ENCODE results near the gene HRH4. TPM values are rescaled to one million over a fixed set of nuclear protein-coding genes. Genes with fewer than 3 reads are reported as not detected.

The HRH4 gene
- total RNA-seq, 1 donor from 2014 or later, result not detected

DNA sequence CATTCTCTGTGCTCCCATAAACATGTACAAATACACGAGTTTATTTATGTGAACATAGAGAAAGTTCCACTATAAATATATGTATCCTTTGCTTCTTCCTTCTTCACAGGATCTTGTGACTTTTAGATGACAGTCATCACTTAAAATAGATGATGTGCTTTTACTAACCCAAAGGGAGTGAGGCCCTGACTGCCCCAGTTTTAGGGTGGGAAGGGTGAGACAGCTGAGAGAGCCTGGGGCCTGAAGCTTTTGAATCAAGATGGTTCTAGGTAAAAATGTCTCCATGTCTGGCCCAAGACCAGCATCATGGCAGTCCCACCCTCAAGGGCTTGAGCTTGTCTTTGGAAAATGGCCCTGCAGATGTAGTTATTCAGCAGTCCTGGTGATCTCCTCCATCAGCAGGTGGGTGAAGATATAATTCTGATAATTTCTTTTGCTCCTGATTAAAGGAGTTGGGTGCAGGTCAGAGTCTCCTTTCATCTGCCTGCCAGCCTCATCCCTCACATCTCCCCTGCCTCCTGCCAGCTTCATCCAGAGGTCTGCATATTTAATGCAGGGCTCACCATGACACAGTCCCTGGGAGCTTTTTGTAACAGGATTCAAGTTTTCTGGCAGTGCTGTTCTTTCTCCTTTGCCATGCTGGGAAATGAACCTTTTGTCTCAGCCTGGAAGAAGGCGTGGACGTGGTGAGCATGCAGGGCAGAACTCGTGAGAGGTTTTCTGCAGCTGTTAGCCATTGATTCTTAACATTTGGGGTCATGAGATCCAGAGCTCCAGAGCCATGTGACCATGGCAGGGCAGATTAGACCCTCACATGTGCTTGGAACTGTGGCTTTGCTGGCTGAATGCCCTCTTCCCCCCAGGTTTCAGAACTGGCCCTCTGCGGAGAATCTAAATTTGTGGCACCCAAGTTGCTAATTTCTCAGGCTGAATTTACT lies 2.7 kb downstream of the HRH4 start:
- TF ChIP-seq, protein P1, sequence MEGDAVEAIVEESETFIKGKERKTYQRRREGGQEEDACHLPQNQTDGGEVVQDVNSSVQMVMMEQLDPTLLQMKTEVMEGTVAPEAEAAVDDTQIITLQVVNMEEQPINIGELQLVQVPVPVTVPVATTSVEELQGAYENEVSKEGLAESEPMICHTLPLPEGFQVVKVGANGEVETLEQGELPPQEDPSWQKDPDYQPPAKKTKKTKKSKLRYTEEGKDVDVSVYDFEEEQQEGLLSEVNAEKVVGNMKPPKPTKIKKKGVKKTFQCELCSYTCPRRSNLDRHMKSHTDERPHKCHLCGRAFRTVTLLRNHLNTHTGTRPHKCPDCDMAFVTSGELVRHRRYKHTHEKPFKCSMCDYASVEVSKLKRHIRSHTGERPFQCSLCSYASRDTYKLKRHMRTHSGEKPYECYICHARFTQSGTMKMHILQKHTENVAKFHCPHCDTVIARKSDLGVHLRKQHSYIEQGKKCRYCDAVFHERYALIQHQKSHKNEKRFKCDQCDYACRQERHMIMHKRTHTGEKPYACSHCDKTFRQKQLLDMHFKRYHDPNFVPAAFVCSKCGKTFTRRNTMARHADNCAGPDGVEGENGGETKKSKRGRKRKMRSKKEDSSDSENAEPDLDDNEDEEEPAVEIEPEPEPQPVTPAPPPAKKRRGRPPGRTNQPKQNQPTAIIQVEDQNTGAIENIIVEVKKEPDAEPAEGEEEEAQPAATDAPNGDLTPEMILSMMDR (IDR thresholded peaks at IDR 0.05; ENCODE audit: unreplicated experiment), result no peak
- H3K4me3 Mint-ChIP-seq (ENCODE audit: low read depth), result no peak overlapping the region
- H3K9me3 Mint-ChIP-seq (ENCODE audit: low read depth), result no peaks in the 10 kb centered on the region
- no peak overlapping the region for H3K27ac Mint-ChIP-seq
- H3K27me3 Mint-ChIP-seq, result no peaks in the 10 kb centered on the region
- H3K36me3 Mint-ChIP-seq (ENCODE audit: insufficient read depth), result no peaks in the 10 kb centered on the region
- no peak for DNase-seq (ENCODE audit: low spot score, unreplicated experiment)
- no peaks in the 10 kb centered on the region for H3K4me1 Mint-ChIP-seq (ENCODE audit: low read depth)

DNA sequence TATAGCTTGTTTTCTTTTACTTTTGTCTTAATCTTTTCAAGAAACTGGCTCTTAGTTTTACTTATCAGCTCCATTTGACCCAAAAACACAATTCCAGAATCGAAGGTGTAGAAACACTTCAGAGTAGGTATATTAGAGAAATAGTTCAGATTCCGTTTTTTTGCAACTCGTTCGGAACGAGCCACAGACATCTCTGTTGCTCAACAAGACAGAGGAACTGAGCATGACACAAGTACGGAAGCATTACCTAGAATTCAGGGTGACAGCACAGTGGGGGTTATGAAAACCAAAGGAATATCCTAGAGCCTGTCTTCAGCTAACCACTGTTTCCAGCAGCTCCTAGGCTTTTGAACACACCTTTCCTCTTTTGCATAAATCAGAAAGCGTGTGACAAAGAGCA lies 5.0 kb downstream of the HRH4 start:
- Mint-ChIP-seq H3K9me3 (ENCODE audit: low read depth) (no peaks in the 10 kb centered on the region), H3K36me3 (ENCODE audit: insufficient read depth) (no peaks in the 10 kb centered on the region)
- TF ChIP-seq, protein P1 (IDR thresholded peaks at IDR 0.05; ENCODE audit: unreplicated experiment), result no peak

DNA sequence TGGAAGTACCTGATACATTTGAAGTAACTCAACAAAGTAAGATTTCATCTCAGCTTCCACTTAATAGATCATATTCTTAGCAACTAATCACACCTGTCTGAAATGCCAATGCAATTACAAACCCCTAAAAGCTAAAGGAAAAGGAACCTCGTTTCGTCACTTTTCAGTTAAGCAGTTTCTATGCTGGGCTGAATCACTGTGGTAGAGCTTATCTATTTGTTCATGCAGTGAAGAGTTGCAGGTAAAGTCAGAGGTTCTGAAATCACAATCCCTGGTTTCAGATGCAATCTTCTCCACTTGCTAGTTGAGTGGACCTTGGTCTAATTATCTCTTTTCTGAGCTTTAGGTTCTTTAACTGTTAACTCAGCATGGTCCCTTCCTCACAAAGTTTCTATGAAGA lies 6.3 kb downstream of the HRH4 start:
- no peak for DNase-seq (ENCODE audit: low spot score, unreplicated experiment)
- no peaks in the 10 kb centered on the region for H3K4me1 Mint-ChIP-seq (ENCODE audit: low read depth)
- no peak overlapping the region for H3K27ac Mint-ChIP-seq
- no peaks in the 10 kb centered on the region for H3K27me3 Mint-ChIP-seq
- H3K9me3 Mint-ChIP-seq (ENCODE audit: low read depth), result no peaks in the 10 kb centered on the region
- TF ChIP-seq, protein P1 (IDR thresholded peaks at IDR 0.05; ENCODE audit: unreplicated experiment), result no peak
- H3K36me3 Mint-ChIP-seq (ENCODE audit: insufficient read depth), result no peaks in the 10 kb centered on the region
- H3K4me3 Mint-ChIP-seq (ENCODE audit: low read depth), result no peak overlapping the region

More for the DNA sequence above, 5.0 kb downstream of the HRH4 start:
- no peak overlapping the region for H3K4me3 Mint-ChIP-seq (ENCODE audit: low read depth)
- no peaks in the 10 kb centered on the region for H3K4me1 Mint-ChIP-seq (ENCODE audit: low read depth)
- H3K27me3 Mint-ChIP-seq, result no peaks in the 10 kb centered on the region
- H3K27ac Mint-ChIP-seq, result no peak overlapping the region
- DNase-seq (ENCODE audit: low spot score, unreplicated experiment), result no peak

DNA sequence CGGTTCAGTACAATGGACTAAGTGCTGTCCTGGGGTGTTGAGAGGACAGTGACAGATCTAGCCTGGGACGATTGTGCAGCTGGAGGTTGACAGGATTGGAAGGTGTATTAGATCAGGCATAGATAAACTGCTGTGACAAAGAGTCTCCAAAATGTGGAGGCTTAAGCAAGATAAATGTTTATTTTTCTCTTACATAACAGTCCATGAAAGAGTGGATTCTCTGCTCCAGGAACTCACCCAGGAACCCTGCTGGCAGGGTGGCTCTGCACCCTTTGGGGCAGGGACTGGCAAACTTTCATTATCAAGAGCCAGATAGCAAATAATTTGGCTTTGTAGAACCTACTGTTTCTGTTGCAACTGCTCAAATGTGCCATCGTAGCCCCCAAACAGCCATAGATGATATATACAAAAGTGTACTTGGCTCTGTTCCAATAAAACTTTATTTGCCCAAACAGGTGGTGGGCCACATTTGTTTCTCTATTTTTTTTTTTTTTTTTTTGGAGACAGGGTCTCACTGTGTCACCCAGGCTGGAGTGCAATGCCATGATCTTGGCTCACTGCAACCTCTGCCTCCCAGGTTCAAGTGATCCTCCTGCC lies 9.7 kb downstream of the HRH4 start:
- no peaks in the 10 kb centered on the region for H3K9me3 Mint-ChIP-seq (ENCODE audit: low read depth)
- DNase-seq (ENCODE audit: low spot score, unreplicated experiment), result no peak
- H3K4me1 Mint-ChIP-seq (ENCODE audit: low read depth), result no peaks in the 10 kb centered on the region
- TF ChIP-seq, protein P1 (IDR thresholded peaks at IDR 0.05; ENCODE audit: unreplicated experiment), result no peak
- H3K27me3 Mint-ChIP-seq, result no peaks in the 10 kb centered on the region
- H3K4me3 Mint-ChIP-seq (ENCODE audit: low read depth), result no peak overlapping the region
- H3K36me3 Mint-ChIP-seq (ENCODE audit: insufficient read depth), result no peaks in the 10 kb centered on the region
- no peak overlapping the region for H3K27ac Mint-ChIP-seq

DNA sequence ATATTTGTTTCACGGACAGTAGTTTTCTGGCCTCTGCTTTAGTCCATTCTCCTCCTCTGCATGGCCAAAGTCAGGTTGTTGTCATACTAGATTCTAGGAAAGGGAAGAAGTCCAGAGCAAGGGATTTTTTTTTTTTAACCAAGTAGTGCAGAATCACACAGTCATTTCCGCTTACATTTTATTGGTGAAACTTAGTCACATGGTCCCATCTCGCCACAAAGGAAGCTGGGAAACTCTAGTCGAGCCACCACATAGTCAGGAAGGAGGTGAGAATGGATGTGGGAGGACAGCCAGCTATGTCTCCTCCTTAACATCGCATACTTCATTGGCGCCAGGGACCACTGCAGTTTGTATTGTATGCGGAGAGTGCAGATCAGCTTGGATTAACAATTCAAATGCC lies 10.4 kb downstream of the HRH4 start:
- no peak for DNase-seq (ENCODE audit: low spot score, unreplicated experiment)
- Mint-ChIP-seq H3K4me1 (ENCODE audit: low read depth) (no peaks in the 10 kb centered on the region), H3K27ac (no peak overlapping the region), H3K9me3 (ENCODE audit: low read depth) (no peaks in the 10 kb centered on the region), H3K4me3 (ENCODE audit: low read depth) (no peak overlapping the region), H3K27me3 (no peaks in the 10 kb centered on the region), H3K36me3 (ENCODE audit: insufficient read depth) (no peaks in the 10 kb centered on the region)
- TF ChIP-seq, protein P1 (IDR thresholded peaks at IDR 0.05; ENCODE audit: unreplicated experiment), result no peak

All from progenitor cell of endocrine pancreas (in vitro differentiated cells).